ENCODE results near the gene CDKL4.
"Not testable (repeated sequence)": the region's sequence is repeated elsewhere in the genome, so short reads cannot be mapped to it uniquely, and the experiment has no call there.

Gene CDKL4

GRCh38 chr2:39176997-39177396 is 66.8 kb downstream of the CDKL4 start:
- DNase-seq, result no peak

DNA sequence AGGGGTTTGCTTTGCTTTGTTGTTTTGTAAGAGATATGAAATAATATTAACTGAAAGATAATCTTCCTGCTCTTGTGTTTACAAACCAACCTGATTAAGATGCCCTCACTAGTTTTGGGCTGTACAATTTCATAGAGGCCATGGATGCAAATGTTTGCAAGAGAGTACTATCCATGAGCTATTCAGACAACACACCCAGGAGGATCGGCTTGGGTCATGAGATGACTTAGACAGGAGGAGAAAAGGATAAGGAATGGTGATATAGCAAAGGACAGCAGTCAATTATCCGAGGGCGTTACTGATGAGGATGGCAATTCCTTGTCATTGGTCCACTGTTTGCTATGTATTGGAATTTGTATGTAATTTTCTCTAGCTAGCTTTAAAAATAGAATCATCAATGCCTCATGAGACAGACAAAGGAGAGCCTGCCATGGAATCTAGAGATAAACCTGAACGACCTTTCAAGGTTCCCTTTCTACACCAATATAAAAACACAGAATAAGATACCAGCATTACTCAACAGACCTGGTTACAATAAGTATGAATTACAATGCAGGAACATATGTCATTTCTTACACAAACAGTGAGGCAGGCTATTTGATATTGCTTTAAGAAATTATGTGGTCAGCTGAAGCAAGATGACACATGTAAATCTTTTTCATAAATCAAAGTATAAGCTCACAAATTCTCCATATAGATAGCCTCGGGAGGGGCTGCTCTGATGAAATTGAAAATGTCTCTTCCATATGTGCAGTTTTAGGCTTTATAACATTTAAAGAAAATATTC is 68.6 kb downstream of the CDKL4 start:
- no peak for DNase-seq

DNA sequence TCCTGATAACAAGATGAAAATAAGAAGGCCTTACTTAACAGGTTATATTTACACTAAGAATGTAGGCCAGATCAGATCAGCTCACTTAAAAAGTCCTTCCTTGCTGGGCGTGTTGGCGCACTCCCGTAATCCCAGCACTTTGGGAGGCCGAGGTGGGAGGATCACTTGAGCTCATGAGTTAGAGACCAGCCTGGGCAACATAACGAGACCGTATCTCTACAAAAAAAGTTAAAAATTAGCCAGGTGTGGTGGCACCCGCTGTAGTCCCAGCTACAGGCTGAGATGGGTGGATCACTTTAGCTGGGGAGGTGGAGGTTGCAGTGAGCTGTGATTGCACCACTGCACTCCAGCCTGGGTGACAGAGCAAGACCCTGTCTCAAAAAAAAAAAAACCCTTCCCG is 69.7 kb downstream of the CDKL4 start:
- no peak for DNase-seq

DNA sequence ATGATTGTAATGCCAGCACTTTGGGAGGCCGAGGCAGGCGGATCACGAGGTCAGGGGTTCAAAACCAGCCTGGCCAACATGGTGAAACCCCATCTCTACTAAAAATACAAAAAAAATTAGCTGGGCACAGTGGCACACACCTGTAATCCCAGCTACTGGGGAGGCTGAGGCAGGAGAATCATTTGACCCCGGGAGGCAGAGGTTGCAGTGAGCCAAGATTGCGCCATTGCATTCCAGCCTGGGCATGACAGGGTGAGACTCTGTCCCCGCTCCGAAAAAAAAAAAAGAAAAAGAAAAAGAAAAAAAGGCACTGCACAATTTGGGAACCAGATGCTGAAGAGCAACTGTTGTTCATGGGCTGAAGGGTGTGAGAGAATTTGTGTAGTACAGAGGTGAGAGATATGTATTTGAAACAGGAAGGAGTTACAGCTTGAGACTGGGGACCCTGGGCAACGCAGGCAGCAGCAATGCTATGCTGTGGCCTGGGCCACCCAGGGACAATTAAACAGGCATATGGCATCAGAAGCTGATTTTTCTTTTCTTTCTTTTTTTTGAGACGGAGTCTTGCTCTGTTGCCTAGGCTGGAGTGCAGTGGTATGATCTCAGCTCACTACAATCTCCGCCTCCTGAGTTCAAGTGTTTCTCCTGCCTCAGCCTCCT is 71.6 kb downstream of the CDKL4 start:
- not testable (repeated sequence) for DNase-seq

DNA sequence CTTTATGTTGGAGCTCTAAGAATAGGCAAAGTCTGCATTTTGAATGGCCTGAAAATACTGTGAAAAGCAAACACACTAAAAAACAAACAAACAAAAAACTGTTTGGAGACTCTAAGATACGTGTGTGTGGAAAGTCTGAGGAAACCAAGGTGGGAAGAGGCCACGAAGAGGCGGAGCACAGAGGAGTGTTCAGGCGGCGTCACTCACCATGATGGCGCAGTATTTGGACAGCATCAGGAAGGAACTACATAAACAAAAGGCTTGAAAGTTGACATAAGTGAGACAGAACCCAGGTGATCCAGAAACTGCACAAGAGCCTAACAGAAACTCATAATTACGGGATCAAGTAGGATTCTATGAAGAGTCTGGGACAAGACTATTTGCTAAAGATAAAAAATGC is 72.1 kb downstream of the CDKL4 start:
- DNase-seq, result no peak

DNA sequence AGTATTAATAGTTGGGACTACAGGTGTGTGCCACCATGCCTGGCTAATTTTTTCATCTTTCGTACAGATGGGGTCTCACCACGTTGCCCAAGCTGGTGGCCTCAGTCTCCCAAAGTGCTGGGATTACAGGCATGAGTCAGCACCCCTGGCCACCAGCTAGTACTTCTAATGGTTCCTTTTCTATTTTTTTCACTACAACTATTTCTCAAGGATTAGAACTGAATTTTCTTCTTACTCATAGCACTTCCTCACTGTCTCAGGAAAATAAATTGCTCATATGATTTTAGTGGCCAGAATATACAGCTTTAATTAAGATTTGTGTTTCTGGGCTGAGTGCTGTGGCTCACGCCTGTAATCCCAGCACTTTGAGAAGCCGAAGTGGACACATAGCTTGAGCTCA is 79.7 kb downstream of the CDKL4 start:
- DNase-seq, result no peak

GRCh38 chr2:39160982-39161381 is 82.8 kb downstream of the CDKL4 start:
- DNase-seq, result no peak

- DNase-seq, result no peak
Observed at GRCh38 chr2:39159283-39159682, 84.5 kb downstream of the CDKL4 start.

GRCh38 chr2:39158351-39158750 is 85.4 kb downstream of the CDKL4 start:
- no peak for DNase-seq

DNA sequence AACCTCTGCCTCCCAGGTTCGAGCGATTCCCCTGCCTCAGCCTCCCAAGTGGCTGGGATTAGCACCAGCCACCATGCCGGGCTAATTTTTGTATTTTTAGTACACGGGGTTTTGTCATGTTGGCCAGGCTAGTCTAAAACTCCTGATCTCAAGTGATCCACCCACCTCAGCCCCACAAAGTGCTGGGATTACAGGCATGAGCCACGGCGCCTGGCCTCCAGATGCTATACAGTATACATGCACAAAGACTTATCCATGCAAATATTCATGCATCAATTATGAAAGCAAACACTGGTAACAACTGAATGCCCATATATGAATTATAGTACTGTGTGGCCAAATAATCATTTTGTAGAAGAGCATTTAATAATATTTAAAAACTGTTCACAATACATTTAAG is 86.9 kb downstream of the CDKL4 start:
- no peak for DNase-seq

DNA sequence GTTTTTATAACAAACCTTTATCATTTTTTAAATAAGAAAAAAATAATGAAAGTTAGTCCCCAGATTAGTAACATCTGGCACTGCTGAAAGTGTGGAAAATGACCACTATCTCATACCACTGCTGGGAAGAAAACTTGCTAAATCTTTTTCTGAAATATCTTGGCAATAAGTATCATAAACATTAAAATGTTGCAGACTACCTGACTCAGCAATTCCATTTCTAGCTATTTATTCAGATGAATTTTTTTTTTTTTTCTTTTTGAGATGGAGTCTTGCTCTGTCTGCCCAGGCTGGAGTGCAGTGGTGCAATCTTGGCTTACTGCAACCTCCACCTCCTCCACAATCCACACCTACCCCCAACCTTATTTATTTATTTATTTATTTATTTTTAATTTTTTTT is 87.7 kb downstream of the CDKL4 start:
- DNase-seq, result no peak

DNA sequence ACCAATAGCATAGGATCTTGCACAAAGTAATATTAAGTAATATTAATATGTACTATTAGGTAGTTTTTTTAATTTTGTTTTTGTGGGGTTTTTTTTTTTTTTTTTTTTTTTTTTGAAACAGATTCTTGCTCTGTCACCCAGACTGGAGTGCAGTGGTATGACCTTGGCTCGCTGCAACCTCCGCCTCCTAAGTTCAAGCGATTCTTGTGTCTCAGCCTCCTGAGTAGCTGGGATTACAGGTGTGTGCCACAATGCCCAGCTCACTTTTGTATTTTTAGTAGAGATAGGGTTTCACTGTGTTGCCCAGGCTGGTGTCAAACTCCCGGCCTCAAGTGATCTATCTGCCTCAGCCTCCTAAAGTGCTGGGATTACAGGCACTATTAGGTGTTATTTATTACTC is 88.2 kb downstream of the CDKL4 start:
- DNase-seq, result not testable (repeated sequence)

GRCh38 chr2:39154944-39155343 is 88.8 kb downstream of the CDKL4 start:
- DNase-seq, result no peak

DNA sequence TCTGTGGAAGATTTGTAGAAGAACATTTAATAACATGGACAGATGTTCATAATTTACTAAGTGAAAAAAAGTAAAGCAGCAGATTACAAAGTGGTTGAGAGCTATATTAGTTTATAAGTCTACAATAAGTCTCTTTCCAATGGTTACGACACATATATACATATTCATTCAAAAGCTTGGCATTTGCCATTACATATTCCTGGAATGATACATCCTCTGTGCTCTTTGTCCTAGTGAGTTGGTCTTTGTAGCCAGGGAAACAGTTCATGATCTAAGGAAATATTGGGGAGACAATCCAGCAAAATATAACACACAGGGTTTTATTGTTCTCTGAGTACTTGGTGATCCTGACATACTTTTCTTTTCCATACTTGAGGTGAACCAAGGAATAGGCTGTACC is 90.5 kb downstream of the CDKL4 start:
- DNase-seq, result no peak

DNA sequence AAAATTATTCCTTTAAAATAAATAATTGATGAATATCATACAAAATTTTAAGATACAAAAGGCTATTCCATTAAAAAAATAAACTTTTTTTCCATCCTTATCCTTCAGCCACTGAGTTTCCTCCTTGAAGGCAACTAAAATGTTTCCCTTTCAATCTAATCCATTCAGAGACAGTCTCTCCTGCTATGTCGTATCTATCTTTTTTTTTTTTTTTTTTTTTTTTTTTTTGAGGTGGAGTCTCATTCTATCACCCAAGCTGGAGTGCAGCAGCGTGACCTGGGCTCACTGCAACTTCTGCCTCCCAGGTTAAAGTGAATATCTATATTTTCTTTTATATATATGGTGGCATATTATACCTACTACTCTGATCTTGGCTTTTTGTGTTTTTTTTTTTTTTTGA is 91.3 kb downstream of the CDKL4 start:
- no peak for DNase-seq

DNA sequence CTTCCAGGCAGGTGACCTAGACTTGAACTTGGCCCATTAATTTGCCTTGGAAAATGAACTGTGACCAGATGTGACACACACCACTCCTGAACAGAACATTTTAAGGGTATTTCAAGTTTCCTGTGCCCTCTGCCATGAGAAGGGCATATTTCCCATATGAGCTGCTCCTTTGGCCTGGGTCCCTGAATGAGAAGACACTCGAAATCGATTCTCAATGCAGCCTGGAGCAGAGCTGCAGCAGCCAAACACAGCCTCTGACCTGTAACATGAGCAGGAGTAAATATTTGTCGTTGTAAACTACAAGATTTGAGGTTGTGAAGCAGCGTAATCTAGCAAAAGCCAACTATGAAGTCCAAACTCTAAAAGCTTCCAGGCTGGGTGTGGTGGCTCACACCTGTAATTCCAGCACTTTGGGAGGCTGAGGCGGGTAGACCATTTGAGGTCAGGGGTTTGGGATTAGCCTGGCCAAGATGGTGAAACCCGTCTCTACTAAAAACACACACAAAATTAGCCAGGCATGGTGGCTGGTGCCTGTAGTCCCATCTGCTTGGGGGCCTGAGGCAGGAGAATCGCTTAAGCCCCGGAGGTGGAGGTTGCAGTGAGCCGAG is 92.8 kb downstream of the CDKL4 start:
- no peak for DNase-seq

DNA sequence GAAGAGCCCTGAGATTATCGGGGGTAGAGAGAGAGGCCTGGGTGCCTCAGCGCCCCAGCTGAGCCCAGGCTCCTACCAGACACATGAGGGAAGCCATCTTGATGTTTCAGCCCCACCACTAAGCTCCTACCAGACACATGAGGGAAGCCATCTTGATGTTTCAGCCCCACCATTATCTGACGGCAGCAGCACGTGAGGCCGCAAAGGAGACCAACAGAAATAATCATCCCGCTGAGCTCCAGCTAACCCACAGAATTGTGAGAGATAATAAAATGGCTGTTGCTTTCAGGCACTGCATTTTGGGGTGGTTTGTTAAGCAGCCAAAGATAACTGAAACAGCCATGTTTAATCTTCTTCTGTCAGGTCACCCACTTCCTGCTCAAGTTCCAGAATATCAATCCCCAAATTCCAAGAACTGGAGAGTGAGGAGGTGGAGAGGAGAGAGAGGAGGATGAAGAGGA is 93.6 kb downstream of the CDKL4 start:
- no peak for DNase-seq

- DNase-seq, result no peak
Observed at GRCh38 chr2:39146630-39147029, 97.1 kb downstream of the CDKL4 start.

- peak; percentile 8 for DNase-seq
Observed at GRCh38 chr2:39145906-39146421, 97.8 kb downstream of the CDKL4 start.

DNA sequence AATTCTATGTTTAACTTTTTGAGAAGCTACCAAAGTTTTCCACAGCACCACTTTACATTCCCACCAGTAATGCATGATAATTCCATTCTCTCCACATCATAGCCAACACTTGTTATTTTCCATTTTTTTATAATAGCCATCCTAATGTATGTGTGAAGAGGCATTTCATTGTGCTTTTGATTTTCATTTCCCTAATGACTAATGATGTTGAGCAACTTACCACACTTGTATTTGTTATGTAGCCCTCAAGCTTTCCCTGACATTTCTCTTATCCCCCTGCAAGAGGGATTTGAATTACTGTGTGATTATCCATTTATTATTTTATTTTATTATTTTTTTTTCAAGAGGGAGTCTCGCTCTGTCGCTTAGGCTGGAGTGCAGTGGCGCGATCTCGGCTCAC is 99.4 kb downstream of the CDKL4 start:
- DNase-seq, result no peak

- DNase-seq, result no peak
Observed at GRCh38 chr2:39142904-39143605, 100.7 kb downstream of the CDKL4 start.

GRCh38 chr2:39141334-39142271 is 102.2 kb downstream of the CDKL4 start:
- no peak for DNase-seq

Measured in NCI-H524 treated with DMSO at 0.1 percent for 48 hours (cell line).